Measurements from ENCODE around the gene RTN3.
"Not testable (repeated sequence)": the region's sequence is repeated elsewhere in the genome, so short reads cannot be mapped to it uniquely, and the experiment has no call there.

Gene RTN3

GRCh38 chr11:63680834-63681320, 423 bp upstream of the RTN3 start:
- no peak for DNase-seq (ENCODE audit: low read depth in 2 of 3, low spot score in 2 of 3)

GRCh38 chr11:63682066-63683021, 1.0 kb downstream of the RTN3 start:
- no peak for DNase-seq (ENCODE audit: low read depth in 2 of 3, low spot score in 2 of 3)

- DNase-seq (ENCODE audit: low read depth in 2 of 3, low spot score in 2 of 3): no peak
Measured at GRCh38 chr11:63683133-63683991, 2.1 kb downstream of the RTN3 start.

GRCh38 chr11:63685158-63685721, 3.9 kb downstream of the RTN3 start:
- not testable (repeated sequence) for DNase-seq (ENCODE audit: low read depth in 2 of 3, low spot score in 2 of 3)

- DNase-seq (ENCODE audit: low read depth in 2 of 3, low spot score in 2 of 3): no peak
Measured at GRCh38 chr11:63686926-63687325, 5.6 kb downstream of the RTN3 start.

GRCh38 chr11:63687845-63688244, 6.5 kb downstream of the RTN3 start:
- no peak for DNase-seq (ENCODE audit: low read depth in 2 of 3, low spot score in 2 of 3)

DNA sequence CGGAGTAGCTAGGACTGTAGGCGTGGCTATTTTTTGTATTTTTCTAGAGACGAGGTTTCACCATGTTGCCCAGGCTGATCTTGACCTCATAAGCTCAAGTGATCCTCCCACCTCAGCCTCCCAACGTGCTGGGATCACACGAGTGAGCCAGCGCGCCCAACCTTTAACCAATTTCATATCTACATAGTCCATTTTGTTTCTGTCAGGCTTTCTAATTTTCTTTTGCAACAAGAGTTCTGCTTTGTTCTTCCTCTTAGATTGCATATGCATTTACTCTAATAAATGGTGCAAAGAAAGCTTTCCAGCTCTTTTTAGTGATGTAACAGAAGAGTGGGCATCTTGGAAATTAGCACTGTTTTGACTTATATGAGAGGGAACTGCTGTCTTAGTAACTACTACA, 13.3 kb downstream of the RTN3 start:
- no peak for DNase-seq (ENCODE audit: low read depth in 2 of 3, low spot score in 2 of 3)

DNA sequence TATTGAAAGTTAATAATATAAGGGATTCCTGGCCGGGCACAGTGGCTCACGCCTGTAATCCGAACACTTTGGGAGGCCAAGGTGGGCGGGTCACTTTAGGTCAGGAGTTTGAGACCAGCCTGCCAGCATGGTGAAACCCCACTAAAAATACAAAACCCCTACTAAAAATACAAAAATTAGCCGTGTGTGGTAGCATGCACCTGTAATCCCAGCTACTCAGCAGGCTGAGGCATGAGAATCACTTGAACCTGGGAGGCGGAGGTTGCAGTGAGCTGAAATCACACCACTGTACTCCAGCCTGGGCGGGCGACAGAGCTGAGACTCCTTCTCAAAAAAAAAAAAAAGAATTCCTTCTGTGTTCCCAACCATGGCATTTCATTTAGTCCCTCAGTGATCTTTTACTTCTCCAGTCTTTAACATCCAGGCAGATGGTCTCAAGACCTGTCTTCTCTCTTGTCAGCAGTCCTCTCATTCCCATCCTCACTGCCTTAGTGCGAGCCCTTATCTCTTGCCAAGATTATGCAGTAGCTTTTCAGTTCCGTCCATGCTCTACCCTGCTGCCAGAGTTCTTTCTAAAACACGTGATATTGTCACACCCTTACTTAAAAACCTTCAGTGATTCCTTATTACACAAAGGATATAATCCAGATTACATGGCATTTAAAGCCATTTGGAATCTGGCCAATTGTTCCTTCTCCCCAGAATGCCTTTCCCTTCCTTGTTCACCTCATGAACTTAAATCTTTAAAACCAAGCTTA, 17.9 kb downstream of the RTN3 start:
- no peak for DNase-seq (ENCODE audit: low read depth in 2 of 3, low spot score in 2 of 3)

GRCh38 chr11:63699896-63700295, 18.6 kb downstream of the RTN3 start:
- DNase-seq (ENCODE audit: low read depth in 2 of 3, low spot score in 2 of 3): no peak

DNA sequence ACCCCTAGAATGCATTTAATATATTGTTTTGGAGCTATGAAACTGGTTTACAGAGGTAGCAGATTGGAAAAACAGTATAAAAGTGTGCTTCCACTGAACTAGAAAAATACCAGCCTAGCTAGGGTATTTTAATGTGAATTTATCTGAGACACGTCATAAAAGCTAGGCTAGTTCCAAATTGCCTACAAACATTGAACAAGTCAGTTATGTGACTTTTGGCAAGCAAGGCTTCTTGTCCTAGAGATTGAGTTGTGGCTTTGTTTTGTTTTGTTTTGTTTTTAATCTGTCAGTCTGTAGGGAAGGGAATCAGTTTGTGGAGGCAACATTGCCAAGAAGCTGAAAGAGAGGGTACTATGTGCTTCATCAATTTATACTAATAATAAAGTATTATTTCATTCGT, 24.2 kb downstream of the RTN3 start:
- no peak for DNase-seq (ENCODE audit: low read depth in 2 of 3, low spot score in 2 of 3)

DNA sequence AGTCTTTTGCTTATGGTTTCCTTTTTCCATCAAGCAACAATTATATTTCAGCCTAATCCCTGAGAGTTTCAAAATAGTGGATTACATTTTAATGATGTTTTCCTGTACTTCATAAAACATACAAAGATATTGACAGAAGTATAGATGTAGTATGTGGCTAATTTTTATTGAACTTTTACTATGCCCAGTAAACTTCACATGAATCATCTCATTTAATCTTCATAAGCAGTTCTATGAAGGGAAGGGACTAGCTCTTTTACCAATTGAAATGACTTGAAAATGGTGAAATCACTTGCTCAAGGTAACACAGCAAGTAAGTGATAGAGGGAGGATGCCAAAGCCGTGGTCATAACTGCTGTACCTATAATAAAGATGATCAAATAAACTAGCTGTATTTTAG, 27.5 kb downstream of the RTN3 start:
- DNase-seq (ENCODE audit: low read depth in 2 of 3, low spot score in 2 of 3): no peak

- DNase-seq (ENCODE audit: low read depth in 2 of 3, low spot score in 2 of 3): no peak
Measured at GRCh38 chr11:63709336-63709884, 28.1 kb downstream of the RTN3 start.

DNA sequence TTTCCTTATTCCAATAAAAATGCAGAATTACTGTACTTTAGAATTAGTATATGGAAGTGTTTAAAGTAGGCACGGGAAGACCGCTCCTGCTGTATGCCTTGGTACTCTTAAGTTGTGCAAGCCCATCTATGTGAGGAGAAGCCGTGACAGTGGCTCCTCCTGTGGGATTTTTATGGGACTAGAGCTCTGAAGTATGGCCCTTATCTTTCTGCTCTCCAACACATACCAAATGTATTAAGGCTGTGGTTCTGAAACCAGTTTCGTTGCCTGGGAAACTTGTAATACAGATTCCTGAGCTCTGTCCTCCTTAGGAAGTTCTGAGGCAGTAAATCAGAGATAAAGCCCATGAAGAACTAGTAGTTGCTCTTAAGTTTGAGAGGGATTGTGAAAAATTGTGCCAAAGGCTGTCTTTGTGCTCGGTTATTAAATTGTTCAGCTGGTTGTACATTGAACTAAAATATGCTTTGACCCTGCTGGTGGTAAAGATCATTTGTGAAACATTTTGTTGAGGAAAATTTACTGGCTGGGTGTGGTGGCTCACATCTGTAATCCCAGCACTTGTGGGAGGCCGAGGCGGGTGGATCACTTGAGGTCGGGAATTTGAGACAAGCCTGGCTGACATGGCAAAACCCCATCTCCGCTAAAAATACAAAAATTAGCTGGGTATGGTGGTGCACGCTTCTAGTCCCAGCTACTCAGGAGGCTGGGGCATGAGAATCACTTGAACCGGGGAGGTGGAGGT, 29.3 kb downstream of the RTN3 start:
- no peak for DNase-seq (ENCODE audit: low read depth in 2 of 3, low spot score in 2 of 3)

DNA sequence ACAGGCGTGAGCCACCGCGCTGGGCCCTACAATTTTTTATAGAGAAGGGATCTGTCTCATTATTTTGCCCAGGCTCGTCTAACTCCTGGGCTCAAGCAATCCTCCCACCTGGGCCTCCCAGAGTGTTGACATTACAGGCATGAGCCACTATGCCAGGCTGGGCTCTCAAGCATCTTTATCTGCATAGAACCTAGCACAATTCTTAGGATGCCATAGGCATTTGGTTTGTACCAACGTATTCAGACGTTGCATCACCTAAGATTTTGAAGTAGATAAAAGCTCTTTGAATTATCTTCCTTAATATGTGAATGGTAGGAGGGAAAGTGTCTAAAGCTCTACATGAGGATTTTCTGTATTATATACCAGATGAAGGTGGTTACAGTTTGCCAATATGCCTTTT, 30.5 kb downstream of the RTN3 start:
- no peak for DNase-seq (ENCODE audit: low read depth in 2 of 3, low spot score in 2 of 3)

GRCh38 chr11:63713766-63714165, 32.5 kb downstream of the RTN3 start:
- no peak for DNase-seq (ENCODE audit: low read depth in 2 of 3, low spot score in 2 of 3)

DNA sequence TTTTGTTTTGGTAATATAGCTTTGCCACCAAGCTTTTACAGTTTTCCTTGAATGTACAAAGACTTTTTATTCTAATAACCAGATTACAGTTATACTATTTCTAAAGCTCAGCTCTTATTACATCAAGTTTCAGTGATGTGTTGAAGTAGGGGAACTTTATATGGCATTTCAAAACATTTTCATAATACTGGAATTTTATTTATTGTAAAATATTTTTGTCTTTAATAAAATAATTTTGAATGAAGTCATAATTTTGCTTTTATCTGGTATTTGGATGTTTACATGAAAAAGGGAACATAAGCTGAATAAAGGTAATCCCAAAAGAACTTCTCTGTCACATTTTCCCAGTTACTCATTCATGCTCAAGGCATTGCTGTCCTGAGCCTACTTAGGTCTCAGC, 34.7 kb downstream of the RTN3 start:
- DNase-seq (ENCODE audit: low read depth in 2 of 3, low spot score in 2 of 3): no peak

DNA sequence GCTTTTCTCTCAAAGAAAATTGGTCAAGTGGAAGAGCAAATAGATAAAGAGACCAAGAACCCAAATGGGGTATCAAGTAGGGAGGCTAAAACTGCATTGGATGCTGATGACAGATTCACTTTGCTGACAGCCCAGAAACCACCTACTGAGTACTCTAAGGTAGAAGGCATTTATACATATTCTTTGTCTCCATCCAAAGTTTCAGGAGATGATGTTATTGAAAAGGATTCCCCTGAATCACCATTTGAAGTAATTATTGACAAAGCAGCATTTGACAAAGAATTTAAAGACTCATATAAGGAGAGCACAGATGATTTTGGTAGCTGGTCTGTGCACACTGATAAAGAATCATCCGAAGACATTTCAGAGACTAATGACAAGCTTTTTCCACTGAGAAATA, 37.7 kb downstream of the RTN3 start:
- no peak for DNase-seq (ENCODE audit: low read depth in 2 of 3, low spot score in 2 of 3)

DNA sequence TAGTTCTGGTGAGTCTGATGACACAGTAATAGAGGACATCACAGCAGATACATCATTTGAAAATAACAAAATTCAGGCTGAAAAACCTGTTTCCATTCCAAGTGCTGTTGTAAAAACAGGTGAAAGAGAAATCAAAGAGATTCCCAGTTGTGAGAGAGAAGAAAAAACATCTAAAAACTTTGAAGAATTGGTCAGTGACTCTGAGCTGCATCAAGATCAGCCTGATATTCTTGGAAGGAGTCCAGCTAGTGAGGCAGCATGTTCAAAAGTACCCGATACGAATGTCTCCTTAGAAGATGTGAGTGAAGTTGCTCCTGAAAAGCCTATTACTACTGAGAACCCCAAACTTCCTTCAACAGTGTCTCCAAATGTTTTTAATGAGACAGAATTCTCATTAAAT, 38.7 kb downstream of the RTN3 start:
- DNase-seq (ENCODE audit: low read depth in 2 of 3, low spot score in 2 of 3): no peak

DNA sequence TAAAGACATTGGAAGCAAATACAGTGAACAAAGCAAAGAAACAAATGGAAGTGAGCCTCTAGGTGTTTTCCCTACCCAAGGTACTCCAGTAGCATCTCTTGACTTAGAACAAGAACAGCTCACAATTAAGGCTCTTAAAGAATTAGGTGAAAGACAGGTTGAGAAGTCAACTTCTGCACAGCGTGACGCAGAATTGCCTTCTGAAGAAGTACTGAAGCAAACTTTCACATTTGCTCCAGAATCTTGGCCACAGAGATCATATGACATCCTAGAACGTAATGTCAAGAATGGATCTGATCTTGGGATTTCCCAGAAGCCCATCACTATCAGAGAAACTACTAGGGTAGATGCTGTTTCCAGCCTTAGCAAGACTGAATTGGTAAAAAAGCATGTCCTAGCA, 39.3 kb downstream of the RTN3 start:
- no peak for DNase-seq (ENCODE audit: low read depth in 2 of 3, low spot score in 2 of 3)

DNA sequence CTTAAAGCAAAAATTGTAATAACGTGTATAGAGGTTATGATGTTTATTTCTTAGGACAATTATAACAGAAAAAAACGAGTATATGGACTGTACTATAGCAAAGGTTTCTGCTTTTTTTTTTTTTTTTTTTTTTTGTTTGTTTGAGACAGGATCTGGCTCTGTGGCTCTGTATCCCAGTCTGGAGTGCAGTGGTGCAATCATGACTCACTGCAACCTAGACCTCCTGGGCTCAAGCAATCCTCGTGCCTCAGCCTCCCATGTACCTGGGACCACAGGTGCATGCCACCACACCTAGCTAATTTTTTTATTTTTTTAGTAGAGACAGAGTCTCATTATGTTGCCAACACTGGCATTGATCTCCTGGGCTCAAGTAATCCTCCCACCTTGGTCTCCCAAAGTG, 48.0 kb downstream of the RTN3 start:
- no peak for DNase-seq (ENCODE audit: low read depth in 2 of 3, low spot score in 2 of 3)

Data from activated CD8-positive, alpha-beta memory T cell treated with anti-CD3 and anti-CD28 coated beads for 48 hours (primary cell).